WTC11 (cell line): Measurements from ENCODE around the gene LIN7C. TPM values are rescaled to one million over a fixed set of nuclear protein-coding genes. Genes with fewer than 3 reads are reported as not detected.
A peak's percentile ranks its signal among the peaks of the same experiment; 100 is the strongest.

Experiments
- ATAC-seq: fragments of 200-7000 bp; cut with Tn5 transposase; 2 replicates; pipeline ENCODE4 v1.10.0; 2021; ENCODE audit warnings: mild to moderate bottlenecking, moderate library complexity
- CTCF ChIA-PET: fragments of 300-600 bp; sonication (Branson Sonifier 250); formaldehyde crosslinking; loops from one replicate; lab custom pipeline; 2021; ENCODE audit warnings: antibody characterized with exemption; lab: Charles Lee
- POLR2A ChIA-PET: fragments of 350-600 bp; sonication (Branson Sonifier 250); formaldehyde crosslinking; loops from one replicate; lab custom pipeline; 2021; ENCODE audit warnings: antibody characterized with exemption; lab: Charles Lee
- DNase-seq: peaks from one replicate; pipeline ENCODE4 v3.0.0; 2021; ENCODE audit warnings: low spot score
- H3K27ac Mint-ChIP-seq: 2 replicates; pipeline ENCODE4 v1.8.0; 2021; ENCODE audit warnings: mixed read lengths
- H3K27me3 Mint-ChIP-seq: 2 replicates; pipeline ENCODE4 v1.8.0; 2021; ENCODE audit warnings: low read depth, mild to moderate bottlenecking, moderate library complexity, mixed read lengths
- H3K36me3 Mint-ChIP-seq: 2 replicates; pipeline ENCODE4 v1.8.0; 2021; ENCODE audit warnings: mixed read lengths
- H3K4me1 Mint-ChIP-seq: 2 replicates; pipeline ENCODE4 v1.8.0; 2022; ENCODE audit warnings: mixed read lengths
- H3K4me3 Mint-ChIP-seq: 2 replicates; pipeline ENCODE4 v1.8.0; 2021; ENCODE audit warnings: mild to moderate bottlenecking, moderate library complexity, mixed read lengths
- H3K9me3 Mint-ChIP-seq: 2 replicates; pipeline ENCODE4 v1.8.0; 2021; ENCODE audit warnings: mixed read lengths
- ATF3 ChIP-seq: sonication (generic); formaldehyde crosslinking; conservative IDR thresholded peaks from 2 replicates; pipeline ENCODE4 v1.8.1; 2022; ENCODE audit warnings: mild to moderate bottlenecking, missing genetic modification reagents
- ATF6 ChIP-seq: sonication (generic); formaldehyde crosslinking; IDR thresholded peaks from 2 replicates; pipeline ENCODE4 v1.8.1; 2023; ENCODE audit warnings: mild to moderate bottlenecking, missing genetic modification reagents
- CBFB ChIP-seq: sonication (generic); formaldehyde crosslinking; IDR thresholded peaks from 2 replicates; pipeline ENCODE4 v1.8.1; 2022; ENCODE audit warnings: mild to moderate bottlenecking, low read depth, missing genetic modification reagents
- ESRRA ChIP-seq: sonication (generic); formaldehyde crosslinking; IDR thresholded peaks from 2 replicates; pipeline ENCODE4 v1.8.1; 2022; ENCODE audit warnings: mild to moderate bottlenecking, missing genetic modification reagents, borderline replicate concordance
- ETV6 ChIP-seq: sonication (generic); formaldehyde crosslinking; IDR thresholded peaks from 2 replicates; pipeline ENCODE4 v1.8.1; 2022; ENCODE audit warnings: mild to moderate bottlenecking, missing genetic modification reagents
- FOXP1 ChIP-seq: sonication (generic); formaldehyde crosslinking; IDR thresholded peaks from 2 replicates; pipeline ENCODE4 v1.8.0; 2022; ENCODE audit warnings: missing genetic modification reagents, mild to moderate bottlenecking, moderate library complexity, borderline replicate concordance
- GABPB1 ChIP-seq: sonication (generic); formaldehyde crosslinking; IDR thresholded peaks from 2 replicates; pipeline ENCODE4 v1.8.1; 2023; ENCODE audit warnings: mild to moderate bottlenecking, missing genetic modification reagents
- GTF2I ChIP-seq: fragments of 250-450 bp; sonication (Bioruptor Pico); conservative IDR thresholded peaks from 2 replicates; pipeline ENCODE4 v1.4.0; 2021; ENCODE audit warnings: mild to moderate bottlenecking
- KAT7 ChIP-seq: sonication (generic); formaldehyde crosslinking; IDR thresholded peaks from 2 replicates; pipeline ENCODE4 v1.8.1; 2023; ENCODE audit warnings: missing genetic modification reagents, mild to moderate bottlenecking, borderline replicate concordance
- NR2C2 ChIP-seq: sonication (generic); formaldehyde crosslinking; IDR thresholded peaks from 2 replicates; pipeline ENCODE4 v1.8.0; 2022; ENCODE audit warnings: mild to moderate bottlenecking, missing genetic modification reagents
- PRRX2 ChIP-seq: fragments of 250-450 bp; sonication (Bioruptor Pico); IDR thresholded peaks from 2 replicates; pipeline ENCODE4 v1.8.0; 2021; ENCODE audit warnings: mild to moderate bottlenecking
- TCF7 ChIP-seq: sonication (generic); formaldehyde crosslinking; IDR thresholded peaks from 2 replicates; pipeline ENCODE4 v1.8.0; 2022; ENCODE audit warnings: mild to moderate bottlenecking, low read depth, missing genetic modification reagents, moderate library complexity
- USF1 ChIP-seq: sonication (generic); formaldehyde crosslinking; IDR thresholded peaks from 2 replicates; pipeline ENCODE4 v1.8.0; 2022; ENCODE audit warnings: mild to moderate bottlenecking, missing genetic modification reagents
- ZBTB21 ChIP-seq: sonication (generic); formaldehyde crosslinking; IDR thresholded peaks from 2 replicates; pipeline ENCODE4 v1.8.1; 2023; ENCODE audit warnings: mild to moderate bottlenecking, missing genetic modification reagents, borderline replicate concordance
- ZMAT4 ChIP-seq: fragments of 250-450 bp; sonication (Bioruptor Pico); IDR thresholded peaks from 2 replicates; pipeline ENCODE4 v1.9.0; 2021; ENCODE audit warnings: mild to moderate bottlenecking
- ZNF121 ChIP-seq: sonication (generic); formaldehyde crosslinking; IDR thresholded peaks from 2 replicates; pipeline ENCODE4 v1.8.0; 2023; ENCODE audit warnings: missing genetic modification reagents
- ZNF232 ChIP-seq: sonication (generic); formaldehyde crosslinking; IDR thresholded peaks from 2 replicates; pipeline ENCODE4 v1.8.0; 2022; ENCODE audit warnings: mild to moderate bottlenecking, missing genetic modification reagents
- ZNF317 ChIP-seq: sonication (generic); formaldehyde crosslinking; IDR thresholded peaks from 2 replicates; pipeline ENCODE4 v1.8.1; 2023; ENCODE audit warnings: low read depth, mild to moderate bottlenecking, moderate library complexity, missing genetic modification reagents, borderline replicate concordance
- ZNF396 ChIP-seq: fragments of 250-450 bp; sonication (Bioruptor Pico); IDR thresholded peaks from 2 replicates; pipeline ENCODE4 v1.8.0; 2021; ENCODE audit warnings: mild to moderate bottlenecking, moderate library complexity, borderline replicate concordance
- ZNF532 ChIP-seq: fragments of 250-450 bp; sonication (Bioruptor Pico); IDR thresholded peaks from 2 replicates; pipeline ENCODE4 v1.9.0; 2021; ENCODE audit warnings: mild to moderate bottlenecking, borderline replicate concordance
- total RNA-seq: library from RNA; stranded (reverse); gene quantifications from 3 replicates; pipeline ENCODE4 v1.2.3, GENCODE V29; 2021
- TF ChIP-seq, protein P1 (sequence below): sonication (generic); formaldehyde crosslinking; IDR thresholded peaks from 2 replicates; pipeline ENCODE4 v1.8.0; 2023; ENCODE audit warnings: missing genetic modification reagents
- TF ChIP-seq, protein P2 (sequence below): fragments of 250-450 bp; sonication (Bioruptor Pico); IDR thresholded peaks from 2 replicates; pipeline ENCODE4 v1.9.0; 2021; ENCODE audit warnings: mild to moderate bottlenecking

The LIN7C gene
- total RNA-seq, 1 experiment from 2014 or later = 39.4 TPM

- peak overlapping the region; percentile 71 for H3K27ac Mint-ChIP-seq
- no peak for ATAC-seq
- H3K4me3 Mint-ChIP-seq = no peak overlapping the region
- ChIA-PET POLR2A (no interaction called here), CTCF (no interaction called here)
- no peaks in the 10 kb centered on the region for H3K27me3 Mint-ChIP-seq
- no peak for DNase-seq
- H3K36me3 Mint-ChIP-seq = peaks cover 27% of the 10 kb centered on the region
- peaks cover 22% of the 10 kb centered on the region for H3K9me3 Mint-ChIP-seq
- TF ChIP-seq ZNF532 (CRISPR knock-in tag) = no peak
- no peak for TF ChIP-seq GTF2I
- TF ChIP-seq TCF7 (CRISPR knock-in tag) = no peak
- no peak for TF ChIP-seq NR2C2 (CRISPR knock-in tag)
- TF ChIP-seq ZNF232 (CRISPR knock-in tag) = no peak
- TF ChIP-seq ETV6 = no peak
- no peak for TF ChIP-seq FOXP1 (CRISPR knock-in tag)
- TF ChIP-seq ZNF317 (CRISPR knock-in tag) = no peak
- TF ChIP-seq GABPB1 (CRISPR knock-in tag) = no peak
- no peak for TF ChIP-seq ZNF396 (CRISPR knock-in tag)
- no peak for TF ChIP-seq PRRX2
- no peak for TF ChIP-seq USF1
- no peak for TF ChIP-seq ZMAT4
- H3K4me1 Mint-ChIP-seq = peaks cover 78% of the 10 kb centered on the region
These were observed 50.9 kb downstream of the LIN7C start for GRCh38 chr11:27455667-27456066.

GRCh38 chr11:27453701-27454100, 52.9 kb downstream of the LIN7C start:
- ATAC-seq (no peak), DNase-seq (no peak)
- Mint-ChIP-seq H3K9me3 (peaks cover 22% of the 10 kb centered on the region), H3K4me1 (peaks cover 69% of the 10 kb centered on the region), H3K36me3 (peaks cover 27% of the 10 kb centered on the region), H3K27ac (no peak overlapping the region), H3K27me3 (no peaks in the 10 kb centered on the region), H3K4me3 (no peak overlapping the region)
- ChIA-PET CTCF (interaction anchor here (0.8 kb wide), 1 partner anchor 19 kb away, joined by 3 read pairs; the partner anchor contains the start of gene LGR4), POLR2A (no interaction called here)
- no peak for TF ChIP-seq ZNF121 (CRISPR knock-in tag)
- TF ChIP-seq, protein P1, sequence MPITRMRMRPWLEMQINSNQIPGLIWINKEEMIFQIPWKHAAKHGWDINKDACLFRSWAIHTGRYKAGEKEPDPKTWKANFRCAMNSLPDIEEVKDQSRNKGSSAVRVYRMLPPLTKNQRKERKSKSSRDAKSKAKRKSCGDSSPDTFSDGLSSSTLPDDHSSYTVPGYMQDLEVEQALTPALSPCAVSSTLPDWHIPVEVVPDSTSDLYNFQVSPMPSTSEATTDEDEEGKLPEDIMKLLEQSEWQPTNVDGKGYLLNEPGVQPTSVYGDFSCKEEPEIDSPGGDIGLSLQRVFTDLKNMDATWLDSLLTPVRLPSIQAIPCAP = no peak
- TF ChIP-seq KAT7 (CRISPR knock-in tag) = no peak
- no peak for TF ChIP-seq ZBTB21
- TF ChIP-seq, protein P2, sequence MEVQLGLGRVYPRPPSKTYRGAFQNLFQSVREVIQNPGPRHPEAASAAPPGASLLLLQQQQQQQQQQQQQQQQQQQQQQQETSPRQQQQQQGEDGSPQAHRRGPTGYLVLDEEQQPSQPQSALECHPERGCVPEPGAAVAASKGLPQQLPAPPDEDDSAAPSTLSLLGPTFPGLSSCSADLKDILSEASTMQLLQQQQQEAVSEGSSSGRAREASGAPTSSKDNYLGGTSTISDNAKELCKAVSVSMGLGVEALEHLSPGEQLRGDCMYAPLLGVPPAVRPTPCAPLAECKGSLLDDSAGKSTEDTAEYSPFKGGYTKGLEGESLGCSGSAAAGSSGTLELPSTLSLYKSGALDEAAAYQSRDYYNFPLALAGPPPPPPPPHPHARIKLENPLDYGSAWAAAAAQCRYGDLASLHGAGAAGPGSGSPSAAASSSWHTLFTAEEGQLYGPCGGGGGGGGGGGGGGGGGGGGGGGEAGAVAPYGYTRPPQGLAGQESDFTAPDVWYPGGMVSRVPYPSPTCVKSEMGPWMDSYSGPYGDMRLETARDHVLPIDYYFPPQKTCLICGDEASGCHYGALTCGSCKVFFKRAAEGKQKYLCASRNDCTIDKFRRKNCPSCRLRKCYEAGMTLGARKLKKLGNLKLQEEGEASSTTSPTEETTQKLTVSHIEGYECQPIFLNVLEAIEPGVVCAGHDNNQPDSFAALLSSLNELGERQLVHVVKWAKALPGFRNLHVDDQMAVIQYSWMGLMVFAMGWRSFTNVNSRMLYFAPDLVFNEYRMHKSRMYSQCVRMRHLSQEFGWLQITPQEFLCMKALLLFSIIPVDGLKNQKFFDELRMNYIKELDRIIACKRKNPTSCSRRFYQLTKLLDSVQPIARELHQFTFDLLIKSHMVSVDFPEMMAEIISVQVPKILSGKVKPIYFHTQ (CRISPR knock-in tag) = no peak
- no peak for TF ChIP-seq ZMAT4
- TF ChIP-seq CBFB (CRISPR knock-in tag) = no peak
- TF ChIP-seq USF1 = no peak
- no peak for TF ChIP-seq ATF3
- TF ChIP-seq ESRRA (CRISPR knock-in tag) = no peak
- no peak for TF ChIP-seq ATF6 (CRISPR knock-in tag)
